KOPT-K1 (cell line): ENCODE data around the gene PDE2A.

Experiments
- H3K27ac ChIP-seq: fragments of 200-600 bp; sonication (generic); 2 replicates; pipeline ENCODE4 v1.5.1; 2016; ENCODE audit warnings: antibody characterized with exemption, mild to moderate bottlenecking, low read depth, low read length; ENCODE audit not compliant: poor library complexity, severe bottlenecking
- H3K36me3 ChIP-seq: fragments of 200-600 bp; sonication (generic); 2 replicates; pipeline ENCODE4 v1.5.1; 2017; ENCODE audit warnings: antibody characterized with exemption, mild to moderate bottlenecking, low read length, moderate library complexity; ENCODE audit not compliant: insufficient read depth
- H3K9me3 ChIP-seq: fragments of 200-600 bp; sonication (generic); 2 replicates; pipeline ENCODE4 v1.5.1; 2017; ENCODE audit warnings: antibody characterized with exemption, low read length, mild to moderate bottlenecking; ENCODE audit not compliant: insufficient read depth, poor library complexity, severe bottlenecking

The PDE2A gene

DNA sequence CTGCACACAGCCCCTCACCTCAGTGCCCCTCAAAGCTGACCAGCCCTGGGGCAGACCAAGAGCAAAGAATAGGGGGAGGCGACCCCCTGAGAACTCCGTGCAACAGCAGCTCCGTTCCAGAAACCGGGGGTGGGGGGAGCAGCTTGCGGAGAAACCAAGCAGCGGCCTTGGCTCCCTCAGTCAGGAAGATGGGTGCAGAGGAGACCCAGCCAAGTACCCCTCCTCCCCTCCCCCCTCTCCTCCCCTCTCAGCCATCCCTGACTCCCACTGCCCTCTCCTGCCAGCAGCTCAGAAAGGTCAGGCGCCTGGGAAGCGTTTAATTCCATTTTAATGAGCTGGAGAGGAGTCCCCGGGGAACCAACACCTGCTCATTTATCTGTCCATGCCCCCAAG is 78.9 kb downstream of the PDE2A start:
- Histone ChIP-seq H3K9me3 (no peaks in the 10 kb centered on the region), H3K36me3 (no peaks in the 10 kb centered on the region), H3K27ac (no peak overlapping the region)

DNA sequence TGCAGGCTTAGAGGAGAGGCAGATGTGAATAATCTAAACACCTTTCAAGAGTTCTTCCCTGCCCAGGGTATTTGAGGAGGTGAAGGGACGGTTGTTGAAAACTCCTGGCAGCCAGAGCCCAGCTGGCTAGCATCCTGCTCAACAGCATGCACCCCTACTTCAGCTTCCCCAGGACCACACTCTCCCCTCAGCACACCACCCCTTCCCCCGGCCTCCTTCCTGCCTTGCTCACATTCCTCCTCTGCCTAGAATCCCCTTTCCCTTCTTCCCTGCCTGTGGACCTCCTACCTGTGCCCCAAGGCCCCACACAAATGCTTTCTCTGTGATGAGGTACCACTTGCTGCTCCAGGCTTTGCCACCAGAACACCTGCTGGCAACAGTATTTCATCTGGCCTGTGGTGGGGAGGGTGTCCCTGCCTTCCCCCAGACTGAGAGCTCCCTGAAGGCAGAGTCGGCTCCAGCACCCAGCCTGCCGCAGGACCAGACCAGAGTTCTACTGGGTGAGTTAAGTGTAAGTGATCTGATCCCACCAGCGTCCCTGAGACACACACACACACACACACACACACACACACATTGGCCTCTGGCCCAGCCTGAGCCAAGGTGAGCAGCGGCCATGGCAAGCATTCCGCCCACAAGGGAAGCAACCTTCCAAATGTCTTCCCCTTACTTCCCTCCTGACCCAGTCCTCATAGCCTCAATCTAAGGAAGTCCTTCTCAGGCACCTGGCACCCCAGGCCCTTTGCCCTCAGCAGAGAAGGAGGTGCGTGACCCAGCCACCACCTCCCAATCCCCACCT is 79.5 kb downstream of the PDE2A start:
- Histone ChIP-seq H3K9me3 (no peaks in the 10 kb centered on the region), H3K27ac (no peak overlapping the region), H3K36me3 (no peaks in the 10 kb centered on the region)

DNA sequence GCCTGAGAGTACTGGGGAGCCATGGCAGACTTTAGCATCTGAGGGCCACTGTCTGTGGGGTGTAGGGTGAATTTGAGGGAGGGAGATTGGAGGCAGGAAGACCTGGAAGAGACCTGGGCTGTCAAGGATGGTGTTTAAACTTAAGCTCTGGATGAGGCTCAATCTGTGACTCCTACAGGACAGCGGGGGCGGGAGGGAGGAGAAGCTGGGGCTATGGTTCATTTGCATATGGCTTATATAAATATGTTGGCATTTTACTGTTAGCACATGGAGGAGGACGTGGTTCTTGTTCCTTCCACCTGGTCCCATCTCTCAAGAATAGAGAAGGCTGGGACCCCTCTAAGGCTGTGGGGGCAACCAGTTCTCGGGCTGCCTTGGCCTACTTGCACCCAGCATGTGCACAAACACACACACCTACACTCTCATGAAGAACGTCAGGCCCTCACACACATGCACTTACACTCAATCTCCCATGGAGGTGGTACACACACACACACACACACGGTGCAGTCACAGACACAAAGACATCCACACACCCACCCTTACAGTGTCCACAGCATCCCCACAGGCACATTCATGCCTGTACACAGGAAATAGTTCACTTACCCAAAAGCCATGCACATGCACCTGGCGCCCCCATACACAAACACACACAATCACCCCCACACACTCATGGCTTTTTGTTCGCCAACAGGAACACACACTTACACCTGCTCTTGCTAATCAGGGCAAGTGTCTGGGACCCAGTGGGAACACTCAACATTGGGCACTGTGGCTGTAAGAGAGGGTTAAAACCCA is 81.3 kb downstream of the PDE2A start:
- Histone ChIP-seq H3K9me3 (no peaks in the 10 kb centered on the region), H3K27ac (peak overlapping the region; percentile 48)

DNA sequence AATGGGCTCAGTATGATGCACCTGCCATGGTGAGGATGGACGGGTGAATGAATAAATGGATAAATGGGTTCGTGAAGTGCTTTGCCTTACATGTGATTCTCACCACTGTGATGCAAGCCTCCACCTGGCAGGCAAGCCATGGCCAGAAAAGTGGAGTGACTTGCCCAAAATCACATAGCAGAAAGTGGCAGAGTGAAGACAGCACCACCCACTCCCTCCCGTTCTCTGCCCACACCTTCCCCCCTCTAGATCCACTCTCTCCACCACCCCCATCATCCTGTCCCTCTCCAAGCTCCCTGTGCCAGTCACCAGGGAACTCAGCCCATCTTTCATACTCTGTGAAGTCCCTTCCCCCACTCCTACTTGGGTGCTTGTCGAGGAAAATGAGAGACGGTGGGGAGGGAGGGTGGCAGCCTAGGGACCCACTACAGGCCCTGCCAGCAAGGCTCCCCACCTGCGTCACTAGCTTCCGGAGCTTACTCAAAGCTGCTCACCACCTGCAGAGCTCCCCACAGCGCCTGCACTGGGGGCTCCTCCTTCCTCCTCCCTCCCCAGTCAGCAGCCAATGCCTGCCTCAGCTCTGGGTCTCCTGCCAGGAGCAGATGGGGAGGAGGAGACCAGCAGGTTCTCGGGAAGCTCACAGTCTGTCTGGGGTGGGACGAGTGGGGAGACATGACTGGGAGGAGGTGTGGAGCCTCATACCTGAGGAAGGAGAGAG is 82.3 kb downstream of the PDE2A start:
- no peaks in the 10 kb centered on the region for H3K9me3 ChIP-seq
- H3K36me3 ChIP-seq = no peaks in the 10 kb centered on the region
- H3K27ac ChIP-seq = peak overlapping the region; percentile 48

More for the DNA sequence above, 81.3 kb downstream of the PDE2A start:
- H3K36me3 ChIP-seq = no peaks in the 10 kb centered on the region

DNA sequence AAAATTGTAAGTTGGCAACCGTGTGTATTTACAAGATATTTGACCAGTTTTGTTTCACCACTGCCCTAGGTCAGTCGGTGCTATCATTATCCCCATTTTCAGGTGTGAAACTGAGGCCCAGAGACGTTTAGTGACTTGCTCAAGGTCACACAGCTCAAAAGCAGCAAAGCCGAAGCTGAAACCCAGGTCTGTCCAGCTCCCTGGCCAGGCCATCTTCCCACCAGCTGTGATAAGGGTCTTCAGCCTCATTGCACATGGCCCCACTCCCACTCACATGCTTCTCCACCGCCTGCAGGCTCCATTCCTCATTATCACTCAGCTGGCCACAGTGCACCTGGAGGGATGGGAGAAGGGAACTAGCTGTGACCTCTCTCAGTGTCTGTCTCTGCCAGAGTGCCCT is 83.2 kb downstream of the PDE2A start:
- H3K27ac ChIP-seq = no peak overlapping the region
- H3K9me3 ChIP-seq = no peaks in the 10 kb centered on the region
- no peaks in the 10 kb centered on the region for H3K36me3 ChIP-seq

DNA sequence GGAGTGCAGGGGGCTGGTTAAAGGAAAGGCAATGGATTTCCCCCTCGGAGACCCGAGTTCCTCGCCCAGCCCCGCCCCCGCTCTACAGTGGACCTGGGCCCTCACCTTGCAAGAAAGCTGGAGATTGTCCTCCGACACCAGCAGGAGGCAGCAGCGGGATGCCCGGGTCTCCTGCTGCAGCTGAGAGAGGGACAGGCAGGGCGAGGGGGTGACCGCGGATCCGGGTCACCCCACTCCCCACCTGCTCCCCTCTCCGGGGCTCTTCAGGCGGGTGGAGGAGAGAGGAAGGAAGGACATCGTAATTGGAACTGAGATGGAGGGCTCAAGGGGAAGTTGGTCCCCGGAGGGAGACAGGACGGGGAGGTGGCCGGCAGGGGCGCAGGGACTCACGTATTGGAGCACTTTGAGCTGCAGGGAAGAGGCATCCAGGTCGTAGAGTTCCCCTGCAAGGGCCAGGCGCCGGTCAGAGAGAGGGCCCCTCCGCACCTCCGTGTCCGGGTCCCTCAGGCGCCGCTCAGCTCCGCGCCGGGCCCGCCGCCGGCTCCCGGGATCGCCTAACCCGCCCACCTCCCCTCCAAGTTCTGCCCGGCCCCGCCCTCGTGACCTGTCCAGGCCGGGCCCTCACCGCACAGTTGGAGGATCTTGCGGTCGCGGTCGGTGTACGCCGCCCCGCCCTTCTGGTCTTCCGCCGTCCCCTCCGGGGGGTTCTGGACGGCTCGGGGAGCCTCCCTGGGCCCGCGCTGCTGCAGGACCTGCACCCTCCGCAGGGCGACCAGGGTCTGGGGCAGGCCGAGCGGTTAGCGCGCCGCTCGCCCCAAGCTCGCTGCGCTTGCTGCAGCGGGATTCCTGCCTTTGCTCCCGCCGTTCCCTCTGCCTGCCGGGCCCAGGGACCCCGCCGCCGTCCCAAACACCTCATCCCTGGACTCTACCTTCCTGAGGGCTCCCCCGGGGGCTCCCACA is 84.1 kb downstream of the PDE2A start:
- Histone ChIP-seq H3K9me3 (no peaks in the 10 kb centered on the region), H3K36me3 (no peaks in the 10 kb centered on the region), H3K27ac (no peak overlapping the region)

DNA sequence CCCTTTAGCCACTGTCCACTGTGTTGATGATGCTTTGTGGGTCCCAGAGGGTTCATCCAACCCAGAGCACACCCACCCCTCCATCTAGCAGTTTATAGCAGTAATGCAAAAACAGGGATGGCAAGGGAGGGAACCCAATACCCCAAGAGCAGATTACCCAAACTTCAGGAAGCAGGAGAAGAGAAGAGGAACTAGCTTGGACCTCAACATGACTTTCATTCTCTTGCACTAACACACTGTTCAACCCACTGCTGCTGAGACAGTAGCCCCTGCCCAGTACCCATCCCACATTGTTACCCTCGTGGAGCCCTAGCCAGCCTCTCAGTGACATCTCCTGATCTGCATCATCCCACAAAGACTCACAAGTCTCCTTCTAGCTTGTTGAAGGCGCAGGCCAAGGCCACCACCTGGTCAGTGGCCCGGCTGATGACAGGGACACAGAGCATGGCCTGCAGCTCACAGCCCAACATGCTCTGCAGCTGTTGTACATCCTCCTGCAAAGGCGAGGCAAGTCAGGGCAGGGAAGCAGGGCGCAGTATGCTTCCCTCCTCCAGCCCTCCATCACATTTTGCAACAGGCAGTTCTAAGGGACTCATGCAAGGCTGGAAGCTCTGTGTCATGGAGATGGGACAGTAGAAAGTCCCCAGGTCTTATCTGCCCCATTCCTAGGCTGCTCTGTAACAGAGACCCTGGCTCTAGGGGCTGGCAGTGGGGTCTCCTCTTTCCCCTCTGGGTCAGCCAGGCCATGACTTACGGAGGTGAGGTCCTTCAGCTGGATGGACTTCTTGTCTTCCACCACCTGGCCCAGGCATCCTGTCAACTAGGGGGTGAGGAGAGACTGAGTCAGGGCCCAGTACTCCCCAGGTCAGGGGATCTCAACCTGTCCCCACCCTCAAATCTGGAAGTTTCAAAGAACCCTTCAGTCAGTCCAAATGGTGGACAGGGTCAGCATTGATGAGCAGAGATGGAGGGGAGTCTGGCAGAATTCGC is 85.5 kb downstream of the PDE2A start:
- H3K27ac ChIP-seq = no peak overlapping the region
- H3K36me3 ChIP-seq = no peaks in the 10 kb centered on the region
- no peaks in the 10 kb centered on the region for H3K9me3 ChIP-seq

DNA sequence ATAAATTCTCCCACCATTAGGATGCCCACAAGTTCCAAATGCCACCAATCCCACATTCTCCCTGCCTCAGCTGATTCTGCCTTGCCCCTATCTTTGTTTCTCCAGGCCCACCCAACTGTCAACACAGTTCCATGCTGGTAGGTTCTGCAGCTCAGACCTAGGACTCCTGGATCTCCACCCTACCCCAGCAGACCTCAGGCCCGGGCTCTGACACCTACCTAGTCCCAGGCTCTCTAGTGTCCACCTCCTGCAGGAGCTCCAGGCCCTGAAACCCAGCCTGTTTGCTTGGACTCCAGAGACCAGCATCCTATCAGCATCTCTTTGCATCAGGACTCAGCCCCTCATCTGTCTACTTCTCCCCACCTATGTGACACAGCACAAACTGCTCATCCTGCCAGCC is 86.5 kb downstream of the PDE2A start:
- no peaks in the 10 kb centered on the region for H3K9me3 ChIP-seq
- H3K27ac ChIP-seq = no peak overlapping the region
- no peaks in the 10 kb centered on the region for H3K36me3 ChIP-seq

DNA sequence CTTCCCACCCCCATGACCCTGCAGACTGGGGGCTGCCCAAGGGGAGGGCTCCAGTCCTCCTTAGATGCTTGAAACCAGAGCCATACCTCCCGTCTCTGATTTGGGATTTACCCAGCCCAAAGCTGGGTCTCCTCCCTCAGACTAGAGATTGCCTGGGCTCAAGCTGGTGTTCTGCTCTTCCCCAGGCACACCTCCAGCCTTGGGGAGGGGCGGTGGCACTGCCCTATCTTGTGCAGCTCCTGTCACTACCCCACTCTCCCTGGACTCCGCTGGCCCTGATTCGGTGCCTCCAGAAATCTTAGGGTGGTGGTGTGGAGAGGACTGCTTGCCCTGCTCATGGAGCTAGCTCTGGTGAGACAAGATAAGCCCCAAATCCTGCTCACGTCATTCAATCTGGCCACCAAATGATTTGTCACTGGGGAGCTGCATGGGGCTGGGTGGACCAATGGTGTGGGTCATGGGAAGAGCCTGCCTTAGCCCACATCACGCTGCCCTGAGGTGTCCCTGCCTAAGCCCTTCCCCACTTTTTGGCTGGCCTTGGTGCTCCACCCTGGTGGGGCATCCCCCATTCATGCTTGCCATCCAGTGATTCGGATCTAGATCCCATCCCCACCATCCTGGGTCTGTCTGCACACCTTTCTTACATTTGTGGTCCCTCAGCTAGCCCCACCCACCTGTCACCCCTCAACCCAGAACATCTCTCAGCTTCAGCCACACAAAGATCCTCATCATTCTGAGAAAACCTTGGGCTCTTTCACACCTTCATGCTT is 87.7 kb downstream of the PDE2A start:
- Histone ChIP-seq H3K36me3 (no peaks in the 10 kb centered on the region), H3K9me3 (no peaks in the 10 kb centered on the region), H3K27ac (no peak overlapping the region)

DNA sequence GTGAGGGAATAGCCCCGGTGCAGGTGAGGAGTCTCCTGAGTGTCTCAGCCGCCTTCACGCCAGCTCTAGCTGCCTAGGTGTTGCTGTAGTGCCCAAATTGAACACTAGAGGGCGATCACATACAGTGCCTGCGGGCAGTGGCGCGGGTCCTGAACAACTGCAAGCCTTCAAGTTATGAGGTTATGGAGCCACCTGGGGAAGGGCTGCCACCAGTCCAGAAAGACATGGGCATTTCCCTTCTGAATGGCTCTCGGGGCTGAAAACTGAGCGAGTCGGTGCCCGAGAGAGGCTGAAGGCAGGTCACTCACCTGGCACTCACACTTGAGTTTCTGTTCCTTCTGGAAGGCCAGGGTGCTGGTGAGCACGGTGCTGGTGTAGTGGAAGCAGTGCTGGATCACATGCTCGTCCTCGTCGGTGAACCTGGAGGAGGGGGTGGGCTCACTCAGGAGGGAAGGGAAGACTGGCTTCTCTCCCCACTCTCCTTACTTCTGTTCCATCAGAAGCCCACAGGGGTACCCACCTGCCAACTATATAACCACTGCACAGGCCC is 88.4 kb downstream of the PDE2A start:
- no peaks in the 10 kb centered on the region for H3K9me3 ChIP-seq
- no peak overlapping the region for H3K27ac ChIP-seq
- H3K36me3 ChIP-seq = no peaks in the 10 kb centered on the region

DNA sequence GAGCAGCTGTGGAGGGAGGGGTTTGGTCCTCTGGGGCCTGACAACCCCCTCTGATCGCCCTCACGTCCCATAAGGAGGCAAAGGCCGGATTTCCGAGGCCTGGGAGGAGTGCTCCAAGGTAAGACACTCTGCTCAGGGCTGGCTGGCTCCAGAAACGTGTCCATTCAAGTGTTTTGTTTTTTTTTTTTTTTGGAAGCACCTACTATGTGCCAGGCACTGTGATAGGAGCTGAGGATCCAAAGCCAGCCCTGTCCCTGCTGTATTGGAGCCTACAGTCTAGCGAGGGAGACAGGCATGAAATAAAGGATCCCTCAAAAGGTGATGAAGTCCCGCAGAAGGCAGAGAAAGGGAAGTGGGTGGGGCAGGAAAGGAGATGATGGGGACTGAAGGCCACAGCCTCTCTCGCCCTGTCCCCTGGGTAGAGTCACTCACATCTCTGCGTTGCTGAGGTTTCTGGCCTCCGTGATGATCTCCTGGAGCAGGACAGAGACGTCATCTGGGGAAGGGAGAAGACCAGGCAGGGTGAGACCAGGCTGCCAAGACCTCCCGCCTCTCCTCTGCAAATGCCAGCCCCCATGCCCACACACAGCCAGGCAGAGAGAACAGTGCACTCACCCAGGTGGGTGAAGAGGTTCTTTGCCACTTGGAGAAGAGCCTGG is 89.2 kb downstream of the PDE2A start:
- Histone ChIP-seq H3K27ac (no peak overlapping the region), H3K36me3 (no peaks in the 10 kb centered on the region), H3K9me3 (no peaks in the 10 kb centered on the region)

DNA sequence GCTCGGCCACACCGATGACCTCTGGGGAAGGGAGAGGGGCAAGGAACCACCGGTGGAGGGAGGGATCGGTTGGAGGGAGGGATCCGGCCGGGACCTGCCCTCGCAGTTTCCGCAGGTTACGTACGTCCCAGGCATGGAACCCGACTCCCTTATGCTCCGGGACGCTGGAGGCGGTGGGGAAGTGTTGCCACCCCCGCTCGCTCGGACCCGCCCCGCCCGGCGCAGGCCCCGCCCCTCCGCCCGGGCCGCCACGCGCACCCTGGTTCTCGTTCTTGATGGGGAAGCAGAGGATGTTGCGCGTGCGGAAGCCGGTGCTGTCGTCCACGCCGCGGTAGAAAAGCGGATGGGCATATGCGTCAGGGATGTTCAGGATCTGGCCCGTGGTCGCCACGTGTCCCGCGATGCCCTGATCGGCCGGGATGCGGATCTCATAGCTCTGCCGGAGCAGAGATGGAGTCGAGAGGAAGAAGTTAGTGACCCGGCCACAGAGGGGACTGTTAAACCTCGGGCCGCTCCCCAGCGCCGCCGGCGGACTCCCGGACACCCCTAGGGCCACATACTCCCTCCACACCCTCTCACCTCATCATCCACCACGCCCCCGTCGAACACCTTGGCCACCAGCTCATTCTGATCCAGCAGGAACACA is 89.8 kb downstream of the PDE2A start:
- Histone ChIP-seq H3K27ac (no peak overlapping the region), H3K36me3 (no peaks in the 10 kb centered on the region), H3K9me3 (no peaks in the 10 kb centered on the region)
